ENCODE data around the gene HPSE.

Gene HPSE

GRCh38 chr4:83252782-83253405 is 81.8 kb downstream of the HPSE start:
- in situ Hi-C loops (cut with HindIII; ENCODE audit: low sequenced_read_pairs) = no loop called here
- H3K4me3 ChIP-seq (ENCODE audit: low read depth, low read length) = no peak overlapping the region
- DNase-seq (ENCODE audit: low read depth, low spot score) = peak; percentile 59
- peak; percentile 76 for TF ChIP-seq CTCF (IDR thresholded peaks at IDR 0.05; ENCODE audit: low read depth, low read length)

GRCh38 chr4:83251447-83251830 is 83.2 kb downstream of the HPSE start:
- in situ Hi-C loops (cut with HindIII; ENCODE audit: low sequenced_read_pairs) = no loop called here
- DNase-seq (ENCODE audit: low read depth, low spot score) = no peak
- H3K4me3 ChIP-seq (ENCODE audit: low read depth, low read length) = no peak overlapping the region
- no peak for TF ChIP-seq CTCF (IDR thresholded peaks at IDR 0.05; ENCODE audit: low read depth, low read length)

- DNase-seq (ENCODE audit: low read depth, low spot score) = no peak
- in situ Hi-C loops (cut with HindIII; ENCODE audit: low sequenced_read_pairs) = no loop called here
- TF ChIP-seq CTCF (IDR thresholded peaks at IDR 0.05; ENCODE audit: low read depth, low read length) = no peak
- H3K4me3 ChIP-seq (ENCODE audit: low read depth, low read length) = no peak overlapping the region
These were observed 83.8 kb downstream of the HPSE start for GRCh38 chr4:83250687-83251446.

GRCh38 chr4:83248486-83248885 is 86.2 kb downstream of the HPSE start:
- in situ Hi-C loops (cut with HindIII; ENCODE audit: low sequenced_read_pairs) = no loop called here
- no peak for TF ChIP-seq CTCF (IDR thresholded peaks at IDR 0.05; ENCODE audit: low read depth, low read length)
- no peak overlapping the region for H3K4me3 ChIP-seq (ENCODE audit: low read depth, low read length)
- DNase-seq (ENCODE audit: low read depth, low spot score) = peak; percentile 42

- no peak for TF ChIP-seq CTCF (IDR thresholded peaks at IDR 0.05; ENCODE audit: low read depth, low read length)
- in situ Hi-C loops (cut with HindIII; ENCODE audit: low sequenced_read_pairs) = no loop called here
These were observed 87.0 kb downstream of the HPSE start for GRCh38 chr4:83247415-83248357.

More at GRCh38 chr4:83247415-83248357, 87.0 kb downstream of the HPSE start:
- DNase-seq (ENCODE audit: low read depth, low spot score) = no peak
- H3K4me3 ChIP-seq (ENCODE audit: low read depth, low read length) = no peak overlapping the region

All from astrocyte of the spinal cord (primary cell).